HG02571 (cell line): ENCODE data around the gene GNB3.
"Not testable (repeated sequence)": the region's sequence is repeated elsewhere in the genome, so short reads cannot be mapped to it uniquely, and the experiment has no call there.

Experiments
- ATAC-seq: cut with Tn5 transposase; IDR thresholded peaks from one replicate; pipeline ENCODE4 v1.9.1; 2021; ENCODE audit warnings: mild to moderate bottlenecking, moderate library complexity; ENCODE audit not compliant: unreplicated experiment

GNB3 gene

GRCh38 chr12:6874015-6874368 lies 33.3 kb downstream of the GNB3 start:
- ATAC-seq, result not testable (repeated sequence)

GRCh38 chr12:6879824-6880223 lies 39.1 kb downstream of the GNB3 start:
- ATAC-seq, result not testable (repeated sequence)

- ATAC-seq, result no peak
Observed at GRCh38 chr12:6883252-6883651, 42.5 kb downstream of the GNB3 start.

GRCh38 chr12:6883683-6884082 lies 43.0 kb downstream of the GNB3 start:
- ATAC-seq, result no peak

GRCh38 chr12:6884539-6884938 lies 43.8 kb downstream of the GNB3 start:
- ATAC-seq, result no peak

- not testable (repeated sequence) for ATAC-seq
Observed at GRCh38 chr12:6886206-6886999, 45.7 kb downstream of the GNB3 start.

- ATAC-seq, result no peak
Observed at GRCh38 chr12:6887460-6887859, 46.7 kb downstream of the GNB3 start.

- ATAC-seq, result no peak
Observed at GRCh38 chr12:6888360-6888759, 47.6 kb downstream of the GNB3 start.

GRCh38 chr12:6888794-6889193 lies 48.1 kb downstream of the GNB3 start:
- not testable (repeated sequence) for ATAC-seq

- ATAC-seq, result not testable (repeated sequence)
Observed at GRCh38 chr12:6889775-6890573, 49.2 kb downstream of the GNB3 start.

- peak; percentile 91 for ATAC-seq
Observed at GRCh38 chr12:6890789-6891645, 50.3 kb downstream of the GNB3 start.

GRCh38 chr12:6891646-6892001 lies 50.9 kb downstream of the GNB3 start:
- peak; percentile 4 for ATAC-seq

- not testable (repeated sequence) for ATAC-seq
Observed at GRCh38 chr12:6892683-6893082, 52.0 kb downstream of the GNB3 start.

- ATAC-seq, result no peak
Observed at GRCh38 chr12:6894321-6894720, 53.6 kb downstream of the GNB3 start.
